ENCODE measurements around the gene AGPAT2.

DNA sequence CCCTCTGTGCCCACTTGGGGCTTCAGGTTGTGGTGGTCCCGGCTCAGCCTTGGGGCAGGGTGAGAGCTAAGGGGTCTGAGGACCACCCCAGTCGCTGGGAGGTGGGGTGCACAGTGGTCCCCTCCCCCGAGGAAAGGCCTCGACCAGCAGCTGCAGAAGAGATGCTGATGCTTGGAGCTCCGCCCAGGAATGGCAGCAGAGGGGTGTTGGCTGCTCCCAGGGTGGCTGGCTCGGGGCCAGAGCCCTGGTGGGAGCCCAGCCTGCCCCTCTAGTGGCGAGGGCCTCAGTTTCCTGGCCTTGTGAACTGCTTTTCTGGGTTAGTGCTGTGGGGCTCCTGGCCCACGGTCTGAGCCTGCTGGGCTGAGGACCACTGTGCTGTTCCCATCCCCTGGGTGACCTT lies 26.3 kb upstream of the AGPAT2 start:
- TF ChIP-seq, protein P1, sequence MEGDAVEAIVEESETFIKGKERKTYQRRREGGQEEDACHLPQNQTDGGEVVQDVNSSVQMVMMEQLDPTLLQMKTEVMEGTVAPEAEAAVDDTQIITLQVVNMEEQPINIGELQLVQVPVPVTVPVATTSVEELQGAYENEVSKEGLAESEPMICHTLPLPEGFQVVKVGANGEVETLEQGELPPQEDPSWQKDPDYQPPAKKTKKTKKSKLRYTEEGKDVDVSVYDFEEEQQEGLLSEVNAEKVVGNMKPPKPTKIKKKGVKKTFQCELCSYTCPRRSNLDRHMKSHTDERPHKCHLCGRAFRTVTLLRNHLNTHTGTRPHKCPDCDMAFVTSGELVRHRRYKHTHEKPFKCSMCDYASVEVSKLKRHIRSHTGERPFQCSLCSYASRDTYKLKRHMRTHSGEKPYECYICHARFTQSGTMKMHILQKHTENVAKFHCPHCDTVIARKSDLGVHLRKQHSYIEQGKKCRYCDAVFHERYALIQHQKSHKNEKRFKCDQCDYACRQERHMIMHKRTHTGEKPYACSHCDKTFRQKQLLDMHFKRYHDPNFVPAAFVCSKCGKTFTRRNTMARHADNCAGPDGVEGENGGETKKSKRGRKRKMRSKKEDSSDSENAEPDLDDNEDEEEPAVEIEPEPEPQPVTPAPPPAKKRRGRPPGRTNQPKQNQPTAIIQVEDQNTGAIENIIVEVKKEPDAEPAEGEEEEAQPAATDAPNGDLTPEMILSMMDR (conservative IDR thresholded peaks at IDR 0.05; ENCODE audit: low read depth, low read length), result no peak
- TF ChIP-seq EZH2phosphoT487 (IDR thresholded peaks at IDR 0.05; ENCODE audit: borderline replicate concordance, low read length), result no peak
- no peak for TF ChIP-seq EZH2 (IDR thresholded peaks at IDR 0.05; ENCODE audit: low read length, unreplicated experiment)
